Esophagus squamous epithelium (tissue), 4 donors: ENCODE data around the gene SBNO2.
A peak's percentile ranks its signal among the peaks of the same experiment; 100 is the strongest.

Experiments
- POLR2A ChIP-seq, 4 donors: fragments of 450-650 bp; IDR thresholded peaks; one replicate each; pipeline ENCODE4 v1.6.1; 2017; ENCODE audit warnings: antibody characterized with exemption in 4 of 4, mild to moderate bottlenecking in 4 of 4, moderate library complexity in 3 of 4
- TF ChIP-seq, protein P1 (sequence below), 6 experiments: fragments of 450-650 bp in 4 of 6; fragments of 200-600 bp in 2 of 6; sonication (generic) in 2 of 6; IDR thresholded peaks; one replicate each; pipeline ENCODE4 v1.5.1; 2016 to 2019; ENCODE audit warnings: antibody characterized with exemption in 6 of 6, mild to moderate bottlenecking in 4 of 6, moderate library complexity in 4 of 6

DNA sequence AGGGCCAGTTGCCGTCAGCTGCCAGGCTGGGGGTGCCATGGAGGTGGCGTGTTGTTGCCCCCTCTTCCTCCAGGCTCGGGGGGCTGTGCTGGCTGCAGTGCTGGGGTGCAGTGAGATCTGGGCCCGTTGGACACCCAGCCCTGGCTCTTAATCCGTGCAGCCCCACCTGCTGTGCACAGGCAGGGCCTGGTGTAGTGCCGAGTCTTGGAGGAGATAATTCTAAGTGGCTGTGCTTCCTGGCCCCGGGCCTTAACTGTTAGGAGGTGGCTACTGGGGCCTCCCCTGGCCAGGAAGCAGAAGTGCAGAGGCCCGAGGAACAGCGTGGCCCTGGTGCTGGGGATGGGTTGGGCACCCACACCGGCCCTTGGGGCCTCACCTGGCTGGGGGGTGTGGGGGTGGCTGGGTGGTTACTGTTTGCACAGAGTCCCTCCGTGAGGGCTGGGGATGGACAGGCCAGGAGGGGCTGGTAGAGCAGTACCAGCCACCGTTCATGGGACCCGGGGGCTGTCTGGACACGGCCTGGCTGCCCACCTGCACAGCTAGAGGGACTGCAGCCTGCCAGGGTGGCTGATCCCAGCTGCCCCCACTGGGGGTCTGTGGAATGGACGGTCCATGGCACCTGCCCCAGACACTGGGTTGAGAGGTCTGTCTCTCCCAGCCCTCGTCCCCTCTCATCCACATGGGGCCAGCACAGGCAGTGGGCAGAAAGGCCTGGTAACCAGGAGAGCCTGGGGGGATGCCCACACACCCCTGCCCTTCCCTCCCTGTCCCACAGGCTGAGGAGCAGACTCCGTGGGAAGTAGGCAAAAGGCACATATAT is 67.0 kb downstream of the SBNO2 start:
- TF ChIP-seq, protein P1, sequence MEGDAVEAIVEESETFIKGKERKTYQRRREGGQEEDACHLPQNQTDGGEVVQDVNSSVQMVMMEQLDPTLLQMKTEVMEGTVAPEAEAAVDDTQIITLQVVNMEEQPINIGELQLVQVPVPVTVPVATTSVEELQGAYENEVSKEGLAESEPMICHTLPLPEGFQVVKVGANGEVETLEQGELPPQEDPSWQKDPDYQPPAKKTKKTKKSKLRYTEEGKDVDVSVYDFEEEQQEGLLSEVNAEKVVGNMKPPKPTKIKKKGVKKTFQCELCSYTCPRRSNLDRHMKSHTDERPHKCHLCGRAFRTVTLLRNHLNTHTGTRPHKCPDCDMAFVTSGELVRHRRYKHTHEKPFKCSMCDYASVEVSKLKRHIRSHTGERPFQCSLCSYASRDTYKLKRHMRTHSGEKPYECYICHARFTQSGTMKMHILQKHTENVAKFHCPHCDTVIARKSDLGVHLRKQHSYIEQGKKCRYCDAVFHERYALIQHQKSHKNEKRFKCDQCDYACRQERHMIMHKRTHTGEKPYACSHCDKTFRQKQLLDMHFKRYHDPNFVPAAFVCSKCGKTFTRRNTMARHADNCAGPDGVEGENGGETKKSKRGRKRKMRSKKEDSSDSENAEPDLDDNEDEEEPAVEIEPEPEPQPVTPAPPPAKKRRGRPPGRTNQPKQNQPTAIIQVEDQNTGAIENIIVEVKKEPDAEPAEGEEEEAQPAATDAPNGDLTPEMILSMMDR (IDR thresholded peaks at IDR 0.05): peak in 1 of 6 experiments; percentile 22
- TF ChIP-seq POLR2A (IDR thresholded peaks at IDR 0.05): no peak
